ENCODE results near the gene CACNA1G.

Gene CACNA1G

DNA sequence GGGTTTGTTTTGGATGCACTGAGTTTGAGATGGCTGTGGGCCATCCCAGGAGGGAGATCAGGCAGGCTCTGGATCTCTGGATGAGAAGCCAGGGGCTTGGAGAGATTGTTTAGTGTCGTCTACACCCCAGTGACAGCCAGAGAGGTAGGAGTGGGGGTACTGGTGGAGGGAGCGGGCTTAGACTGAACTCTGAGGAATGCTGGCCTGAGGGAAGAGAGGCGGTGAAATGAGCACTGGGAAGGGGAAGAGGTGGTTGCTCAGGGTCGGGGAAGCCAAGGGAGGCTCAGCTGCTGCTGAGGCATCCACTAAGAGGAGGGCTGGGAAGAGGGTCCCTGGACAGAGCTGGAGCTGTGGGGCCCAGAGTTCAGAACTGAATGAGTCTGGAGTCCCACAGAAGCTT is 23.6 kb downstream of the CACNA1G start:
- no peaks in the 10 kb centered on the region for H3K9me3 ChIP-seq (ENCODE audit: insufficient read depth, low read depth, low read length)
- H4K20me1 ChIP-seq (ENCODE audit: insufficient read depth, low read length, poor library complexity, severe bottlenecking): no peaks in the 10 kb centered on the region
- H3K4me1 ChIP-seq (ENCODE audit: insufficient read depth, low read length, poor library complexity, severe bottlenecking): no peaks in the 10 kb centered on the region
- no peak overlapping the region for H3K4me2 ChIP-seq (ENCODE audit: low read depth, low read length, poor library complexity, severe bottlenecking)
- H3K9me2 ChIP-seq (replicated peaks; ENCODE audit: low read depth, low read length): no peaks in the 10 kb centered on the region
- no peak overlapping the region for H3K4me3 ChIP-seq (ENCODE audit: low read length, poor library complexity, severe bottlenecking)
- no peaks in the 10 kb centered on the region for H3K79me2 ChIP-seq (ENCODE audit: insufficient read depth, low read length)
- TF ChIP-seq EZH2phosphoT487 (IDR thresholded peaks at IDR 0.05; ENCODE audit: borderline replicate concordance): no peak
- TF ChIP-seq, protein P1, sequence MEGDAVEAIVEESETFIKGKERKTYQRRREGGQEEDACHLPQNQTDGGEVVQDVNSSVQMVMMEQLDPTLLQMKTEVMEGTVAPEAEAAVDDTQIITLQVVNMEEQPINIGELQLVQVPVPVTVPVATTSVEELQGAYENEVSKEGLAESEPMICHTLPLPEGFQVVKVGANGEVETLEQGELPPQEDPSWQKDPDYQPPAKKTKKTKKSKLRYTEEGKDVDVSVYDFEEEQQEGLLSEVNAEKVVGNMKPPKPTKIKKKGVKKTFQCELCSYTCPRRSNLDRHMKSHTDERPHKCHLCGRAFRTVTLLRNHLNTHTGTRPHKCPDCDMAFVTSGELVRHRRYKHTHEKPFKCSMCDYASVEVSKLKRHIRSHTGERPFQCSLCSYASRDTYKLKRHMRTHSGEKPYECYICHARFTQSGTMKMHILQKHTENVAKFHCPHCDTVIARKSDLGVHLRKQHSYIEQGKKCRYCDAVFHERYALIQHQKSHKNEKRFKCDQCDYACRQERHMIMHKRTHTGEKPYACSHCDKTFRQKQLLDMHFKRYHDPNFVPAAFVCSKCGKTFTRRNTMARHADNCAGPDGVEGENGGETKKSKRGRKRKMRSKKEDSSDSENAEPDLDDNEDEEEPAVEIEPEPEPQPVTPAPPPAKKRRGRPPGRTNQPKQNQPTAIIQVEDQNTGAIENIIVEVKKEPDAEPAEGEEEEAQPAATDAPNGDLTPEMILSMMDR (conservative IDR thresholded peaks at IDR 0.05; ENCODE audit: low read length): no peak
- H2AFZ ChIP-seq (ENCODE audit: low read length): no peak overlapping the region
- no peaks in the 10 kb centered on the region for H3K27me3 ChIP-seq (ENCODE audit: insufficient read depth, low read length, poor library complexity, severe bottlenecking)
- no peaks in the 10 kb centered on the region for H3K36me3 ChIP-seq (ENCODE audit: insufficient read depth, low read length)
- H3K9ac ChIP-seq (ENCODE audit: low read depth, low read length, poor library complexity, severe bottlenecking): no peak overlapping the region
- no peaks in the 10 kb centered on the region for H3F3A ChIP-seq (ENCODE audit: low read depth)

GRCh38 chr17:50584749-50585148 is 24.2 kb downstream of the CACNA1G start:
- TF ChIP-seq, protein P1 (conservative IDR thresholded peaks at IDR 0.05; ENCODE audit: low read length): no peak
- no peak for TF ChIP-seq EZH2phosphoT487 (IDR thresholded peaks at IDR 0.05; ENCODE audit: borderline replicate concordance)
- H3K4me1 ChIP-seq (ENCODE audit: insufficient read depth, low read length, poor library complexity, severe bottlenecking): no peaks in the 10 kb centered on the region
- no peak overlapping the region for H3K4me2 ChIP-seq (ENCODE audit: low read depth, low read length, poor library complexity, severe bottlenecking)
- H3K36me3 ChIP-seq (ENCODE audit: insufficient read depth, low read length): no peaks in the 10 kb centered on the region
- no peaks in the 10 kb centered on the region for H4K20me1 ChIP-seq (ENCODE audit: insufficient read depth, low read length, poor library complexity, severe bottlenecking)
- no peaks in the 10 kb centered on the region for H3K27me3 ChIP-seq (ENCODE audit: insufficient read depth, low read length, poor library complexity, severe bottlenecking)
- H3K9ac ChIP-seq (ENCODE audit: low read depth, low read length, poor library complexity, severe bottlenecking): no peak overlapping the region
- no peaks in the 10 kb centered on the region for H3K79me2 ChIP-seq (ENCODE audit: insufficient read depth, low read length)
- no peak overlapping the region for H3K4me3 ChIP-seq (ENCODE audit: low read length, poor library complexity, severe bottlenecking)
- no peaks in the 10 kb centered on the region for H3K9me2 ChIP-seq (replicated peaks; ENCODE audit: low read depth, low read length)
- no peak overlapping the region for H2AFZ ChIP-seq (ENCODE audit: low read length)
- no peaks in the 10 kb centered on the region for H3K9me3 ChIP-seq (ENCODE audit: insufficient read depth, low read depth, low read length)
- no peaks in the 10 kb centered on the region for H3F3A ChIP-seq (ENCODE audit: low read depth)

DNA sequence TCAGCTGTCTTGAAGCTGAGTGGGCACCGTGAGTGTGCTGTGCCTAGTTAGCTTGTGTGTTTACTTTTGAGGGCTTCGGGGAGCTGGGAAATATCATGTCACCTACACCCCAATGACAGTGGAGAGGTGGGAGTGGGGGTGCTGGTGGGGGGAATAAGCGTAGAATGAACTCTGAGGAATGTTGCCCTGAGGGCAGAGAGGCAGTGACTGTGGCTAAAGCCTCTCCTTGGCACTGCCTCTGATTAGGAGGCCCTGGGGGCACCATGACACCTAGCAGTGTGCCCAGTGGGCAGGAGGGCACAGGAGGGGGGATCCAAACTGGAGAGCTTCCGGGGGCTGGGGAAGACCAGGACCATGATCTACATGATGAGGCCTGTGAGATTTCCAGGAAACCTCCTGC is 24.8 kb downstream of the CACNA1G start:
- Histone ChIP-seq H3F3A (ENCODE audit: low read depth) (no peaks in the 10 kb centered on the region), H3K9me2 (replicated peaks; ENCODE audit: low read depth, low read length) (no peaks in the 10 kb centered on the region), H3K79me2 (ENCODE audit: insufficient read depth, low read length) (no peaks in the 10 kb centered on the region), H3K4me2 (ENCODE audit: low read depth, low read length, poor library complexity, severe bottlenecking) (no peak overlapping the region), H3K4me3 (ENCODE audit: low read length, poor library complexity, severe bottlenecking) (no peak overlapping the region), H3K36me3 (ENCODE audit: insufficient read depth, low read length) (no peaks in the 10 kb centered on the region), H3K9me3 (ENCODE audit: insufficient read depth, low read depth, low read length) (no peaks in the 10 kb centered on the region), H3K4me1 (ENCODE audit: insufficient read depth, low read length, poor library complexity, severe bottlenecking) (no peaks in the 10 kb centered on the region), H4K20me1 (ENCODE audit: insufficient read depth, low read length, poor library complexity, severe bottlenecking) (no peaks in the 10 kb centered on the region), H2AFZ (ENCODE audit: low read length) (no peak overlapping the region), H3K9ac (ENCODE audit: low read depth, low read length, poor library complexity, severe bottlenecking) (no peak overlapping the region), H3K27me3 (ENCODE audit: insufficient read depth, low read length, poor library complexity, severe bottlenecking) (no peaks in the 10 kb centered on the region)
- TF ChIP-seq, protein P1 (conservative IDR thresholded peaks at IDR 0.05; ENCODE audit: low read length): no peak
- no peak for TF ChIP-seq EZH2phosphoT487 (IDR thresholded peaks at IDR 0.05; ENCODE audit: borderline replicate concordance)

Measured in Loucy (cell line).